Neutrophil (primary cell): ENCODE results near the gene ACTA2.

Source experiments
- H3K27ac ChIP-seq: fragments of 200-600 bp; sonication (generic); 2 replicates; pipeline ENCODE4 v1.5.1; 2016; ENCODE audit warnings: mild to moderate bottlenecking, moderate library complexity
- H3K27me3 ChIP-seq: fragments of 200-600 bp; sonication (generic); 2 replicates; pipeline ENCODE4 v1.6.0; 2016; ENCODE audit warnings: mild to moderate bottlenecking
- H3K36me3 ChIP-seq: fragments of 200-600 bp; sonication (generic); 2 replicates; pipeline ENCODE4 v1.5.1; 2017
- H3K4me1 ChIP-seq, 2 experiments: fragments of 200-600 bp in 1 of 2; sonication (generic) in 1 of 2; 1 replicate in 1 of 2; 2 replicates in 1 of 2; pipeline versions ENCODE4 v1.5.1 to v1.6.1; 2013 to 2016; ENCODE audit warnings: low read depth in 1 of 2, low read length in 1 of 2, mild to moderate bottlenecking in 1 of 2, moderate library complexity in 1 of 2; ENCODE audit not compliant: control insufficient read depth in 1 of 2, insufficient read depth in 1 of 2
- H3K4me3 ChIP-seq, 2 experiments: fragments of 200-600 bp in 1 of 2; sonication (generic) in 1 of 2; 1 replicate in 1 of 2; 2 replicates in 1 of 2; pipeline ENCODE4 v1.5.1; 2013 to 2016; ENCODE audit warnings: low read depth in 1 of 2, low read length in 1 of 2, mild to moderate bottlenecking in 1 of 2, moderate library complexity in 1 of 2
- H3K9me3 ChIP-seq: fragments of 200-600 bp; sonication (generic); 2 replicates; pipeline ENCODE4 v1.5.1; 2016
- CTCF ChIP-seq: fragments of 200-600 bp; sonication (generic); IDR thresholded peaks from 2 replicates; pipeline ENCODE4 v1.5.1; 2016; ENCODE audit warnings: antibody characterized with exemption

Gene ACTA2

GRCh38 chr10:88960802-88961201 is 8.2 kb upstream of the ACTA2 start:
- Histone ChIP-seq H3K27me3 (no peaks in the 10 kb centered on the region), H3K4me1 (peaks cover 23 to 43% of the 10 kb centered on the region in 2 experiments), H3K9me3 (no peaks in the 10 kb centered on the region), H3K36me3 (no peaks in the 10 kb centered on the region), H3K27ac (no peak overlapping the region), H3K4me3 (no peak overlapping the region)
- TF ChIP-seq CTCF, result no peak

- H3K36me3 ChIP-seq, result no peaks in the 10 kb centered on the region
Observed at GRCh38 chr10:88958721-88959120, 6.1 kb upstream of the ACTA2 start.

GRCh38 chr10:88957381-88957780 is 4.8 kb upstream of the ACTA2 start:
- no peaks in the 10 kb centered on the region for H3K9me3 ChIP-seq
- no peak for TF ChIP-seq CTCF
- peaks cover 14 to 18% of the 10 kb centered on the region in 2 experiments for H3K4me1 ChIP-seq
- no peak overlapping the region for H3K27ac ChIP-seq
- H3K4me3 ChIP-seq, result no peak overlapping the region
- no peaks in the 10 kb centered on the region for H3K27me3 ChIP-seq
- H3K36me3 ChIP-seq, result no peaks in the 10 kb centered on the region

More at GRCh38 chr10:88958721-88959120, 6.1 kb upstream of the ACTA2 start:
- Histone ChIP-seq H3K4me3 (no peak overlapping the region), H3K27ac (no peak overlapping the region), H3K4me1 (peaks cover 17 to 29% of the 10 kb centered on the region in 2 experiments), H3K9me3 (no peaks in the 10 kb centered on the region), H3K27me3 (no peaks in the 10 kb centered on the region)
- TF ChIP-seq CTCF, result no peak

GRCh38 chr10:88954458-88955083 is 2.0 kb upstream of the ACTA2 start:
- no peak for TF ChIP-seq CTCF
- H3K27me3 ChIP-seq, result no peaks in the 10 kb centered on the region
- no peaks in the 10 kb centered on the region for H3K36me3 ChIP-seq
- no peak overlapping the region for H3K4me3 ChIP-seq
- no peaks in the 10 kb centered on the region for H3K9me3 ChIP-seq
- no peak overlapping the region for H3K27ac ChIP-seq
- peaks cover 0 to 4% of the 10 kb centered on the region in 2 experiments for H3K4me1 ChIP-seq

- H3K4me3 ChIP-seq, result no peak overlapping the region
- no peak for TF ChIP-seq CTCF
- H3K9me3 ChIP-seq, result no peaks in the 10 kb centered on the region
- H3K27me3 ChIP-seq, result no peaks in the 10 kb centered on the region
- no peaks in the 10 kb centered on the region for H3K36me3 ChIP-seq
- peaks cover 0 to 4% of the 10 kb centered on the region in 2 experiments for H3K4me1 ChIP-seq
- peak overlapping the region; percentile 39 for H3K27ac ChIP-seq
Observed at GRCh38 chr10:88953662-88954061, 1.1 kb upstream of the ACTA2 start.
